IMR-90 (cell line): ENCODE measurements around the gene ELL. TPM values are rescaled to one million over a fixed set of nuclear protein-coding genes. Genes with fewer than 3 reads are reported as not detected.

Experiments used
- ATAC-seq: fragments of 200-7000 bp; cut with Tn5 transposase; 2 replicates; pipeline ENCODE4 v1.9.1; 2020; ENCODE audit warnings: low read depth, mild to moderate bottlenecking, moderate library complexity
- BruUV-seq: library from RNA; stranded (reverse); fragments of 400-500 nt; replicated peaks from 2 replicates; lab custom pipeline; 2021; lab: Mats Ljungman, UMichigan
- CTCF ChIA-PET: fragments of 300-600 bp; formaldehyde crosslinking; extraction: SDS; loops from one replicate; lab custom pipeline; 2021; ENCODE audit warnings: antibody characterized with exemption; lab: Yijun Ruan, JAX
- POLR2A ChIA-PET: fragments of 300-600 bp; sonication (Branson Sonifier 250); formaldehyde crosslinking; loops from one replicate; lab custom pipeline; 2022; ENCODE audit warnings: antibody characterized with exemption; ENCODE audit not compliant: unreplicated experiment; lab: Charles Lee
- DNase-seq: peaks from one replicate; pipeline ENCODE4 v3.0.0; 2013
- H2AFZ ChIP-seq: replicated peaks from 2 replicates; pipeline ENCODE3; 2013; ENCODE audit warnings: low read length, mild to moderate bottlenecking; ENCODE audit not compliant: poor library complexity
- H2AK5ac ChIP-seq: 2 replicates; pipeline ENCODE4 v1.6.1; 2013; ENCODE audit warnings: low read depth, low read length, inconsistent platforms
- H2AK9ac ChIP-seq: replicated peaks from 2 replicates; pipeline ENCODE3; 2013; ENCODE audit warnings: mild to moderate bottlenecking, low read depth, low read length, moderate library complexity; ENCODE audit not compliant: poor library complexity
- H2BK120ac ChIP-seq: 2 replicates; pipeline ENCODE4 v1.6.1; 2013; ENCODE audit warnings: low read depth, low read length, inconsistent platforms
- H2BK15ac ChIP-seq: 3 replicates; pipeline ENCODE4 v1.6.1; 2013; ENCODE audit warnings: low read depth, low read length, inconsistent platforms
- H2BK20ac ChIP-seq: 2 replicates; pipeline ENCODE4 v1.6.1; 2013; ENCODE audit warnings: low read depth, mild to moderate bottlenecking, inconsistent platforms, low read length, moderate library complexity
- H2BK5ac ChIP-seq: 2 replicates; pipeline ENCODE4 v1.6.1; 2013; ENCODE audit warnings: mild to moderate bottlenecking, low read depth, low read length, inconsistent platforms; ENCODE audit not compliant: poor library complexity, severe bottlenecking
- H3K14ac ChIP-seq: replicated peaks from 2 replicates; pipeline ENCODE4 v1.6.1; 2013; ENCODE audit warnings: low read depth, low read length, inconsistent platforms
- H3K18ac ChIP-seq: 2 replicates; pipeline ENCODE4 v1.6.1; 2013; ENCODE audit warnings: low read depth, low read length, control low read depth
- H3K23ac ChIP-seq: 2 replicates; pipeline ENCODE4 v1.6.1; 2013; ENCODE audit warnings: low read depth, low read length, inconsistent platforms
- H3K27ac ChIP-seq: 2 replicates; pipeline ENCODE4 v1.5.1; 2013; ENCODE audit warnings: mild to moderate bottlenecking, control low read depth, low read length; ENCODE audit not compliant: insufficient read depth
- H3K27me3 ChIP-seq: 2 replicates; pipeline ENCODE4 v1.6.1; 2013; ENCODE audit warnings: low read length; ENCODE audit not compliant: control insufficient read depth, insufficient read depth
- H3K36me3 ChIP-seq: 2 replicates; pipeline ENCODE4 v1.6.1; 2013; ENCODE audit warnings: low read length, mixed read lengths; ENCODE audit not compliant: control insufficient read depth, insufficient read depth
- H3K4ac ChIP-seq: 2 replicates; pipeline ENCODE4 v1.6.1; 2013; ENCODE audit warnings: low read depth, low read length, inconsistent platforms
- H3K4me1 ChIP-seq: 2 replicates; pipeline ENCODE4 v1.6.1; 2013; ENCODE audit warnings: low read length, mixed read lengths; ENCODE audit not compliant: control insufficient read depth, insufficient read depth
- H3K4me2 ChIP-seq: 2 replicates; pipeline ENCODE4 v1.6.1; 2013; ENCODE audit warnings: low read depth, mild to moderate bottlenecking, control low read depth, low read length, moderate library complexity
- H3K4me3 ChIP-seq: 2 replicates; pipeline ENCODE4 v1.5.1; 2013; ENCODE audit warnings: low read depth, mild to moderate bottlenecking, control low read depth, low read length, moderate library complexity; ENCODE audit not compliant: insufficient read depth
- H3K56ac ChIP-seq: 2 replicates; pipeline ENCODE4 v1.6.1; 2013; ENCODE audit warnings: low read length, inconsistent platforms; ENCODE audit not compliant: insufficient read depth; ENCODE audit errors: extremely low read depth
- H3K79me1 ChIP-seq, 2 experiments: 2 replicates each; pipeline ENCODE4 v1.6.1; 2013; ENCODE audit warnings: low read length in 2 of 2, inconsistent platforms in 1 of 2, low read depth in 1 of 2
- H3K9ac ChIP-seq: 2 replicates; pipeline ENCODE4 v1.6.1; 2013; ENCODE audit warnings: low read depth, low read length, control low read depth
- H3K9me1 ChIP-seq: 2 replicates; pipeline ENCODE4 v1.6.1; 2013; ENCODE audit warnings: low read length, inconsistent platforms; ENCODE audit not compliant: insufficient read depth
- H3K9me3 ChIP-seq: 2 replicates; pipeline ENCODE4 v1.6.1; 2013; ENCODE audit warnings: low read length; ENCODE audit not compliant: control insufficient read depth, insufficient read depth
- H4K20me1 ChIP-seq: 2 replicates; pipeline ENCODE4 v1.6.1; 2013; ENCODE audit warnings: low read length, inconsistent platforms; ENCODE audit not compliant: insufficient read depth
- H4K5ac ChIP-seq: 2 replicates; pipeline ENCODE4 v1.6.1; 2013; ENCODE audit warnings: mild to moderate bottlenecking, low read depth, low read length, control low read depth
- H4K8ac ChIP-seq, 2 experiments: 2 replicates each; pipeline ENCODE4 v1.6.1; 2013; ENCODE audit warnings: low read depth in 2 of 2, low read length in 2 of 2, control low read depth in 1 of 2, inconsistent platforms in 1 of 2
- H4K91ac ChIP-seq: 2 replicates; pipeline ENCODE4 v1.6.1; 2013; ENCODE audit warnings: low read depth, low read length, inconsistent platforms; ENCODE audit not compliant: insufficient read depth
- BHLHE40 ChIP-seq: fragments of 150-350 bp; IDR thresholded peaks from 2 replicates; pipeline ENCODE4 v1.6.1; 2016; ENCODE audit warnings: mild to moderate bottlenecking, low read depth, low read length
- CEBPB ChIP-seq: IDR thresholded peaks from 2 replicates; pipeline ENCODE4 v1.6.1; 2012; ENCODE audit warnings: low read depth, low read length, improper control_type of control experiment
- CHD1 ChIP-seq: IDR thresholded peaks from 2 replicates; pipeline ENCODE4 v1.6.1; 2012; ENCODE audit warnings: low read depth, low read length, improper control_type of control experiment
- ELK1 ChIP-seq: fragments of 150-350 bp; IDR thresholded peaks from 2 replicates; pipeline ENCODE4 v1.6.1; 2016; ENCODE audit warnings: low read depth, mild to moderate bottlenecking, low read length, moderate library complexity, borderline replicate concordance
- FOS ChIP-seq: fragments of 150-350 bp; IDR thresholded peaks from 2 replicates; pipeline ENCODE4 v1.6.1; 2016; ENCODE audit warnings: low read depth, low read length
- MAFK ChIP-seq: IDR thresholded peaks from 2 replicates; pipeline ENCODE4 v1.6.1; 2012; ENCODE audit warnings: low read depth, low read length, improper control_type of control experiment
- MAZ ChIP-seq: IDR thresholded peaks from 2 replicates; pipeline ENCODE4 v1.6.1; 2012; ENCODE audit warnings: low read depth, mild to moderate bottlenecking, low read length, improper control_type of control experiment, moderate library complexity, borderline replicate concordance
- MXI1 ChIP-seq: IDR thresholded peaks from 2 replicates; pipeline ENCODE4 v1.6.1; 2012; ENCODE audit warnings: low read depth, mild to moderate bottlenecking, low read length, moderate library complexity, borderline replicate concordance
- NFE2L2 ChIP-seq: fragments of 150-350 bp; IDR thresholded peaks from 2 replicates; pipeline ENCODE4 v1.6.1; 2016; ENCODE audit warnings: low read depth, mild to moderate bottlenecking, low read length
- POLR2A ChIP-seq: IDR thresholded peaks from 2 replicates; pipeline ENCODE4 v1.6.1; 2012; ENCODE audit warnings: mild to moderate bottlenecking, low read depth, low read length
- RAD21 ChIP-seq: IDR thresholded peaks from 2 replicates; pipeline ENCODE4 v1.6.1; 2012; ENCODE audit warnings: low read length, improper control_type of control experiment
- RCOR1 ChIP-seq: IDR thresholded peaks from 2 replicates; pipeline ENCODE4 v1.6.1; 2012; ENCODE audit warnings: mild to moderate bottlenecking, low read length, improper control_type of control experiment; ENCODE audit not compliant: insufficient replicate concordance
- RFX5 ChIP-seq: IDR thresholded peaks from 2 replicates; pipeline ENCODE4 v1.8.0; 2012; ENCODE audit warnings: low read depth, mild to moderate bottlenecking, low read length, moderate library complexity
- SMC3 ChIP-seq: fragments of 150-350 bp; IDR thresholded peaks from 2 replicates; pipeline ENCODE4 v1.6.1; 2016; ENCODE audit warnings: low read depth, mild to moderate bottlenecking, antibody characterized with exemption, low read length, moderate library complexity
- WGBS, 2 experiments: methylation state at CpG; one replicate each; pipeline versions ENCODE4 v1.1.5 to v1.1.7; 2013; ENCODE audit warnings: missing lambda C conversion rate in 2 of 2; ENCODE audit not compliant: insufficient read length in 1 of 2; ENCODE audit errors: extremely low coverage in 2 of 2; 5-methylcytosine and 5-hydroxymethylcytosine counted together
- dilution Hi-C: fragments of 300-500 bp; cut with HindIII; formaldehyde crosslinking; loops from one replicate; pipeline ENCODE4 v1.14.3; 2018; ENCODE audit warnings: low sequenced_read_pairs; ENCODE audit not compliant: unreplicated experiment
- in situ Hi-C: fragments of 300-500 bp; cut with MboI; formaldehyde crosslinking; loops from 3 replicates; pipeline ENCODE4 v1.14.3; 2019; ENCODE audit warnings: low sequenced_read_pairs, inconsistent platforms, mixed read lengths
- intact Hi-C: fragments of 100-400 bp; cut with micrococcal nuclease; formaldehyde crosslinking; loops from 2 replicates; pipeline ENCODE4 v1.10.0; 2022
- polyA plus RNA-seq, 3 experiments: library from polyadenylated mRNA; depleted of rRNA; stranded (reverse); fragments of >200 nt; gene quantifications; 2 replicates each; pipeline ENCODE4 v1.2.3, GENCODE V29; 2012; ENCODE audit warnings: low replicate concordance in 1 of 3
- total RNA-seq: library from RNA; depleted of rRNA; stranded (reverse); fragments of >200 nt; gene quantifications from 2 replicates; pipeline ENCODE4 v1.2.3, GENCODE V29; 2012
- TF ChIP-seq, protein P1 (sequence below): conservative IDR thresholded peaks from 2 replicates; pipeline ENCODE4 v1.5.1; 2012; ENCODE audit warnings: mild to moderate bottlenecking, low read depth, low read length, improper control_type of control experiment
- TF ChIP-seq, protein P2 (sequence below): fragments of 150-350 bp; IDR thresholded peaks from 2 replicates; pipeline ENCODE4 v1.6.1; 2017; ENCODE audit warnings: mild to moderate bottlenecking, antibody characterized with exemption, low read length, low read depth

The ELL gene
- total and polyA plus RNA-seq, 2 of the 4 experiments (the other 2 are of a cell fraction), result 6.3 to 13.1 TPM

DNA sequence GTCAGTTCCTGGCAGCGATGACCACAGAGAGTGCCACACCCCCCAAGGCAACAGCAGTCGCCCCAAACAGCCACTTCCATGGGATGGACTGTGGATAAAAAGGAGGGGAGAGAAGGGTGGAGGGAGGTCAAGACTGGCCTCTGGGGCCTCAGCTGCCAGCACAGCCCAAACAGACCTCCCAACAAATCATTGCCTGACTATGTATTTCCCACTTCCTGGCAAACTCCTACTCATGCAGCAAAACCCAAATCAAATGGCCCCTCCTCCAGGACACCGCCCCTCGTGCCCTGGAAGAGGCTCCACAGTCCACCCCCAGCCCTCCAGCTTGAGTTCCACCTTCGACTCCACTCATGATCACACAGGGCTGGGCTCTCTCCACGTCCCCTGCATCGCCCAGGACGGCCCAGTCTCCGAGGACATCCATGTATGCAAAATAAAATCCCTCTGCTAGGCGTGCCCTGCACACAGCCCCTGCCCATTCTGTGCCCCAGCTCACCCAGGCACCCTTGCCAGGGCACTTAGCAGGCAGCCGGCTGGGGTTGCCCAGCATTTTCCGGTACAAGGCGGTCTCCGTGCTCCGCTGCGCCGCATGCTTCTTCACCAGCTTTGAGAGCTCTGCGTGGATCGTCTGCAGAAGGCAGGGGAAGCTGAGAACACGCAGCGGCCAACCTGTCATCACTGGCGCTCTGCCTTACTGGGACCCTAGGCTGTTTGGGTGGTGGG lies 10.5 kb upstream of the ELL start:
- CTCF ChIA-PET, result no interaction called here
- no peak for ATAC-seq

More for the DNA sequence above, 10.5 kb upstream of the ELL start:
- Histone ChIP-seq H4K8ac (no peak overlapping the region), H3K9me3 (no peaks in the 10 kb centered on the region), H3K56ac (no peak overlapping the region), H4K91ac (no peak overlapping the region), H3K4me3 (no peak overlapping the region), H2BK120ac (no peak overlapping the region), H2BK20ac (no peak overlapping the region), H3K23ac (no peak overlapping the region), H2BK5ac (no peak overlapping the region), H3K27me3 (no peaks in the 10 kb centered on the region), H2AFZ (no peak overlapping the region), H2AK9ac (no peak overlapping the region), H2AK5ac (no peak overlapping the region), H3K36me3 (peaks cover 45% of the 10 kb centered on the region), H4K5ac (no peak overlapping the region), H2BK15ac (no peak overlapping the region), H4K20me1 (no peaks in the 10 kb centered on the region), H3K18ac (no peak overlapping the region), H3K79me1 (peaks cover 3 to 19% of the 10 kb centered on the region in 2 experiments; a peak in 3 of 4 replicates), H3K9ac (no peak overlapping the region), H3K4me2 (no peak overlapping the region), H3K14ac (no peak overlapping the region), H3K9me1 (0 out of 2 replicates have a peak, but pooled peaks cover 4% of the 10 kb centered on the region), H3K4ac (no peak overlapping the region), H3K27ac (no peak overlapping the region), H3K4me1 (no peaks in the 10 kb centered on the region)
- no peak for DNase-seq
- BruUV-seq, result no TSS peak
- dilution Hi-C loops (no loop called here), in situ Hi-C loops (no loop called here), intact Hi-C loops (no loop called here)
- POLR2A ChIA-PET, result no interaction called here
- 95% methylated on average over 11 of the region's 22 CpGs; no CpG with 5 or more reads in 1 of the 2 experiments for WGBS, 2 experiments
- TF ChIP-seq CHD1 (no peak), MXI1 (no peak), SMC3 (no peak), FOS (no peak), MAFK (no peak), POLR2A (no peak), MAZ (no peak), CEBPB (no peak), RFX5 (no peak), RCOR1 (no peak), BHLHE40 (no peak), NFE2L2 (no peak), RAD21 (no peak), ELK1 (no peak)
- TF ChIP-seq, protein P1, sequence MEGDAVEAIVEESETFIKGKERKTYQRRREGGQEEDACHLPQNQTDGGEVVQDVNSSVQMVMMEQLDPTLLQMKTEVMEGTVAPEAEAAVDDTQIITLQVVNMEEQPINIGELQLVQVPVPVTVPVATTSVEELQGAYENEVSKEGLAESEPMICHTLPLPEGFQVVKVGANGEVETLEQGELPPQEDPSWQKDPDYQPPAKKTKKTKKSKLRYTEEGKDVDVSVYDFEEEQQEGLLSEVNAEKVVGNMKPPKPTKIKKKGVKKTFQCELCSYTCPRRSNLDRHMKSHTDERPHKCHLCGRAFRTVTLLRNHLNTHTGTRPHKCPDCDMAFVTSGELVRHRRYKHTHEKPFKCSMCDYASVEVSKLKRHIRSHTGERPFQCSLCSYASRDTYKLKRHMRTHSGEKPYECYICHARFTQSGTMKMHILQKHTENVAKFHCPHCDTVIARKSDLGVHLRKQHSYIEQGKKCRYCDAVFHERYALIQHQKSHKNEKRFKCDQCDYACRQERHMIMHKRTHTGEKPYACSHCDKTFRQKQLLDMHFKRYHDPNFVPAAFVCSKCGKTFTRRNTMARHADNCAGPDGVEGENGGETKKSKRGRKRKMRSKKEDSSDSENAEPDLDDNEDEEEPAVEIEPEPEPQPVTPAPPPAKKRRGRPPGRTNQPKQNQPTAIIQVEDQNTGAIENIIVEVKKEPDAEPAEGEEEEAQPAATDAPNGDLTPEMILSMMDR, result no peak
- TF ChIP-seq, protein P2, sequence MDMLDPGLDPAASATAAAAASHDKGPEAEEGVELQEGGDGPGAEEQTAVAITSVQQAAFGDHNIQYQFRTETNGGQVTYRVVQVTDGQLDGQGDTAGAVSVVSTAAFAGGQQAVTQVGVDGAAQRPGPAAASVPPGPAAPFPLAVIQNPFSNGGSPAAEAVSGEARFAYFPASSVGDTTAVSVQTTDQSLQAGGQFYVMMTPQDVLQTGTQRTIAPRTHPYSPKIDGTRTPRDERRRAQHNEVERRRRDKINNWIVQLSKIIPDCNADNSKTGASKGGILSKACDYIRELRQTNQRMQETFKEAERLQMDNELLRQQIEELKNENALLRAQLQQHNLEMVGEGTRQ, result no peak
